ENCODE data around the gene ACAA1. TPM values are rescaled to one million over a fixed set of nuclear protein-coding genes. Genes with fewer than 3 reads are reported as not detected.

The ACAA1 gene
- total and polyA plus RNA-seq, 2 of the 4 experiments (the other 2 are of a cell fraction), result 30.8 to 62.4 TPM

GRCh38 chr3:38140326-38141172 is 3.6 kb upstream of the ACAA1 start (continued):
- TF ChIP-seq NFE2L2 (IDR thresholded peaks at IDR 0.05; ENCODE audit: low read depth, low read length), result no peak

- Histone ChIP-seq H2BK20ac (ENCODE audit: low read depth, low read length) (no peak overlapping the region), H3K9ac (ENCODE audit: low read depth, low read length) (0 out of 2 replicates have a peak overlapping the region, but pooled peaks have one; percentile 95), H3K14ac (replicated peaks; ENCODE audit: low read depth, low read length) (peak overlapping the region; percentile 73), H3K9me1 (ENCODE audit: insufficient read depth, low read length) (peaks cover 24% of the 10 kb centered on the region), H3K56ac (ENCODE audit: extremely low read depth, insufficient read depth, low read length) (no peak overlapping the region), H2BK5ac (ENCODE audit: low read depth, low read length, poor library complexity, severe bottlenecking) (no peak overlapping the region), H2AFZ (replicated peaks; ENCODE audit: low read length, poor library complexity) (peak overlapping the region; percentile 96), H3K27me3 (ENCODE audit: control insufficient read depth, insufficient read depth, low read length) (no peaks in the 10 kb centered on the region), H3K4me2 (ENCODE audit: low read depth, low read length) (peak overlapping the region; percentile 98), H3K27ac (ENCODE audit: insufficient read depth, low read length) (no peak overlapping the region), H2BK15ac (ENCODE audit: low read depth, low read length) (no peak overlapping the region), H2AK9ac (replicated peaks; ENCODE audit: low read depth, low read length, poor library complexity) (peak overlapping the region; percentile 89), H3K4me3 (ENCODE audit: insufficient read depth, low read depth, low read length) (peak overlapping the region; percentile 96; the same call in 1 of the 2 replicates), H3K79me1 (ENCODE audit: low read depth in 1 of 2, low read length in 2 of 2) (peaks cover 27 to 63% of the 10 kb centered on the region in 2 experiments), H4K5ac (ENCODE audit: low read depth, low read length) (no peak overlapping the region), H2BK120ac (ENCODE audit: low read depth, low read length) (no peak overlapping the region), H4K20me1 (ENCODE audit: insufficient read depth, low read length) (no peaks in the 10 kb centered on the region), H3K4ac (ENCODE audit: low read depth, low read length) (peak overlapping the region; percentile 95; the same call in 1 of the 2 replicates), H3K9me3 (ENCODE audit: control insufficient read depth, insufficient read depth, low read length) (no peaks in the 10 kb centered on the region), H3K4me1 (ENCODE audit: control insufficient read depth, insufficient read depth, low read length) (peaks cover 13% of the 10 kb centered on the region), H3K18ac (ENCODE audit: low read depth, low read length) (no peak overlapping the region), H3K23ac (ENCODE audit: low read depth, low read length) (peak overlapping the region; percentile 66; the same call in 1 of the 2 replicates), H4K8ac (ENCODE audit: low read depth in 2 of 2, low read length in 2 of 2) (peak overlapping the region in 1 of 2 experiments; percentile 90; a peak in 3 of 4 replicates), H3K36me3 (ENCODE audit: control insufficient read depth, insufficient read depth, low read length) (peaks cover 19% of the 10 kb centered on the region), H4K91ac (ENCODE audit: insufficient read depth, low read depth, low read length) (no peak overlapping the region), H2AK5ac (ENCODE audit: low read depth, low read length) (no peak overlapping the region; the same call in 1 of the 2 replicates)
- no TSS peak for BruUV-seq (replicated peaks)
- in situ Hi-C loops (cut with MboI; ENCODE audit: low sequenced_read_pairs), result loop anchor here (10.0 kb wide), 1 partner anchor 345 kb away; no protein-coding TSS in a partner anchor
- dilution Hi-C loops (cut with HindIII; ENCODE audit: low sequenced_read_pairs, unreplicated experiment), result no loop called here
- CTCF ChIA-PET, result interaction anchor here (0.6 kb wide), 1 partner anchor 159 kb away, joined by 3 read pairs; no protein-coding TSS in a partner anchor
- DNase-seq (no peak), ATAC-seq (ENCODE audit: low read depth) (no peak)
- WGBS, 2 experiments (ENCODE audit: extremely low coverage in 2 of 2, insufficient read length in 1 of 2), result no CpG with 5 or more reads among the region's 7 CpGs
- POLR2A ChIA-PET (ENCODE audit: unreplicated experiment), result interaction anchor here (0.8 kb wide), 1 partner anchor 25 kb away, joined by 3 read pairs; the partner anchor contains the start of gene OXSR1
- intact Hi-C loops (cut with micrococcal nuclease), result loop anchor here (2.0 kb wide), 1 partner anchor 57 kb away; no protein-coding TSS in a partner anchor
- TF ChIP-seq BHLHE40 (IDR thresholded peaks at IDR 0.05; ENCODE audit: low read depth, low read length) (no peak), NFE2L2 (IDR thresholded peaks at IDR 0.05; ENCODE audit: low read depth, low read length) (no peak), USF2 (IDR thresholded peaks at IDR 0.05; ENCODE audit: low read depth, low read length) (no peak), MXI1 (IDR thresholded peaks at IDR 0.05; ENCODE audit: borderline replicate concordance, low read depth, low read length) (no peak), CHD1 (IDR thresholded peaks at IDR 0.05; ENCODE audit: low read depth, low read length) (no peak), CTCF (conservative IDR thresholded peaks at IDR 0.05; ENCODE audit: low read depth, low read length) (no peak)
Measured at GRCh38 chr3:38139652-38140051, 2.7 kb upstream of the ACAA1 start.
